ENCODE results near the gene ILRUN. TPM values are rescaled to one million over a fixed set of nuclear protein-coding genes. Genes with fewer than 3 reads are reported as not detected.
"Not testable (repeated sequence)": the region's sequence is repeated elsewhere in the genome, so short reads cannot be mapped to it uniquely, and the experiment has no call there.

ILRUN gene
- total RNA-seq, 1 donor from 2014 or later, result 132 TPM

DNA sequence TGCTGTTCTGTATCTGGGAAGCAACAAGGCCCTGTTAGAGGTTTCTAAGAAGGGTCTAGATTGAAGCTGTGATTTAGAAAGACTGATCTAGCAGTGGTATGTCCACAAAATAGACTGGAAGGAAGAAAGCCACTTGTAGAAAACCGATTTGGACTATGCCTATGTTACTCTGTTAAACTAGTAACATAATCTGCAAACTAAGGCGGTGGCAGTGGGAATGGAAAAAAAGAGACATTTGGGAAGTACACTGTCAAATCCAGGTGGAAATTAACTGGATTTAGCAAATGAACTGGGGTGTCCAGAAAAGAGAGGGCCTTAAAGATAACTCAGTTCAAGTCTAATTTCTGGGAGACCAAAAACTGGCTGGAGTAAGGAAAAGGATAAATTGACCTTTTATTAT, 11.6 kb downstream of the ILRUN start:
- Histone ChIP-seq H3K27ac (replicated peaks) (no peak overlapping the region), H3K4me3 (no peak overlapping the region), H3K27me3 (ENCODE audit: low read depth) (no peaks in the 10 kb centered on the region), H3K9me3 (replicated peaks) (peaks cover 4% of the 10 kb centered on the region), H3K36me3 (peaks cover 9% of the 10 kb centered on the region), H3K4me1 (peaks cover 53% of the 10 kb centered on the region)
- no peak for DNase-seq
- TF ChIP-seq, protein P1, sequence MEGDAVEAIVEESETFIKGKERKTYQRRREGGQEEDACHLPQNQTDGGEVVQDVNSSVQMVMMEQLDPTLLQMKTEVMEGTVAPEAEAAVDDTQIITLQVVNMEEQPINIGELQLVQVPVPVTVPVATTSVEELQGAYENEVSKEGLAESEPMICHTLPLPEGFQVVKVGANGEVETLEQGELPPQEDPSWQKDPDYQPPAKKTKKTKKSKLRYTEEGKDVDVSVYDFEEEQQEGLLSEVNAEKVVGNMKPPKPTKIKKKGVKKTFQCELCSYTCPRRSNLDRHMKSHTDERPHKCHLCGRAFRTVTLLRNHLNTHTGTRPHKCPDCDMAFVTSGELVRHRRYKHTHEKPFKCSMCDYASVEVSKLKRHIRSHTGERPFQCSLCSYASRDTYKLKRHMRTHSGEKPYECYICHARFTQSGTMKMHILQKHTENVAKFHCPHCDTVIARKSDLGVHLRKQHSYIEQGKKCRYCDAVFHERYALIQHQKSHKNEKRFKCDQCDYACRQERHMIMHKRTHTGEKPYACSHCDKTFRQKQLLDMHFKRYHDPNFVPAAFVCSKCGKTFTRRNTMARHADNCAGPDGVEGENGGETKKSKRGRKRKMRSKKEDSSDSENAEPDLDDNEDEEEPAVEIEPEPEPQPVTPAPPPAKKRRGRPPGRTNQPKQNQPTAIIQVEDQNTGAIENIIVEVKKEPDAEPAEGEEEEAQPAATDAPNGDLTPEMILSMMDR (IDR thresholded peaks at IDR 0.05; ENCODE audit: borderline replicate concordance), result no peak
- intact Hi-C loops (cut with micrococcal nuclease), result no loop called here

DNA sequence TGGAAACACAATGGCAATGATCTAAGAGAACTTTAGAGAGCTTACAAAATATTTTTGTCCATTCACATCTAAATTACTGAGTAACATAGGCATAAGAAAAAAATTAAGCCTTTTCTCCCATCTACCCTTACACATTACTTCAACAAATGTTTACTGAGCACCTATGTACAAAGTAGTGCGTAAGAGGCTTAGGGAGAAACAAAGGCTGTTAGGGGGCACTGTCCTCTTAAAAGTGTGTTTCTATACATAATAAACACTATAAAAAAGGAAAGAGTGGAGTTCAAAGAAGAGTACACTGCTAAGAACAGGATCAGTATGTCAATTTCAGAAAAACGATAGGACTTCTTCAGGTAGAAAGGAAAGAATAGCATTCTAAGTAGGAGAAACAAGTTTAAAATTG, 12.2 kb downstream of the ILRUN start:
- DNase-seq, result no peak
- TF ChIP-seq, protein P1 (IDR thresholded peaks at IDR 0.05; ENCODE audit: borderline replicate concordance), result no peak
- Histone ChIP-seq H3K4me1 (peaks cover 53% of the 10 kb centered on the region), H3K27ac (replicated peaks) (no peak overlapping the region), H3K36me3 (peaks cover 9% of the 10 kb centered on the region), H3K9me3 (replicated peaks) (peaks cover 4% of the 10 kb centered on the region), H3K27me3 (ENCODE audit: low read depth) (no peaks in the 10 kb centered on the region), H3K4me3 (no peak overlapping the region)
- intact Hi-C loops (cut with micrococcal nuclease), result no loop called here

DNA sequence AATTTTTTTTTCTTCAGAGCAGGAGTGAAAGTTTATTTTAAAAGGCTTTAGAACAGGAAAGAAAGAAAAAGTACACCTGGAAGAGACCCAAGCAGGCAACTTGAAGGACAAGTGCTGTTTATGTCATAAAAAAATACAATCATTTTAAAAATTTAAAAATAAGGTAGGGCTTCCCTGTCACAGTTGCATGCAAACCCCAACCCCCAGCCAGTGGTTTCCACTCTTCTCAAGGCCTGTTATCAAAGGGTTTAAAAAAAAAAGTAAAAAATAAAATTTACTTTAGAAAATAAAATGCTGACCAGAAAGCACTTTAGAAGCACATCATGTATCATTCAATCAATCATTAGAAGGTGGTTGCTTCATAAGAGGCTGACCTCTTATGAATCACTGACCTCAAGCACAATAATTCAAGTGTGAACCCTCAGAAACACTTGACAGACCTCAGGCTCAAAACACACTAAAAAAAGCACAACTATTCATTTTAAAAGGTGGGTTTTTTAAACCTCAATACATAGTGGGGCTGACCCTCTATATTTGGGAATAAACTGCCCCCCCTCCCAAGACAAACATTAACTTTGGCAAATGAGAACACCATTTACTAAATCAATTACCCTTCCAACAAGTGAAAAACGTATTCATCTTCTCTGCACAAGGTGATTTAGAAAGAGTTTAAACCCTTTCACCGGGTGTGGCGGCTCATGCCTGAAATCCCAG, 15.6 kb downstream of the ILRUN start:
- Histone ChIP-seq H3K4me1 (peaks cover 49% of the 10 kb centered on the region), H3K4me3 (no peak overlapping the region), H3K27me3 (ENCODE audit: low read depth) (no peaks in the 10 kb centered on the region), H3K27ac (replicated peaks) (peak overlapping the region; percentile 16), H3K36me3 (no peaks in the 10 kb centered on the region), H3K9me3 (replicated peaks) (no peaks in the 10 kb centered on the region)
- TF ChIP-seq, protein P1 (IDR thresholded peaks at IDR 0.05; ENCODE audit: borderline replicate concordance), result no peak
- DNase-seq, result no peak
- intact Hi-C loops (cut with micrococcal nuclease), result no loop called here

DNA sequence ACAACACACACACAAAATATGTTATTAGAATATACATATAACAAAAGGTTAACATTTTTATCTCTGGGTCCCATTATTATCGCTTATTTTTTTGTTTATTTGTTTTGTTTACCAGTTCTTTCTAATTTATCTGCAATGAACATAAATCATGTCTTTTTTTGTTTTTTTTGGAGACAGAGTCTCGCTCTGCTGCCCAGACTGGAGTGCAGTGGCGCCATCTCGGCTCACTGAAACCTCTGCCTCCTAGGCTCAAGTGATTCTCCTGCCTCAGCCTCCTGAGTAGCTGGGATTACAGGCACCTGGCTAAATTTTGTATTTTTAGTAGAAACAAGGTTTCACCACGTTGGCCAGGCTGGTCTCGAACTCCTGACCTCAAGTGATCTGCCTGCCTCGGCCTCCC, 16.3 kb downstream of the ILRUN start:
- H3K9me3 ChIP-seq (replicated peaks); H3K4me3 ChIP-seq; DNase-seq; intact Hi-C loops (cut with micrococcal nuclease); H3K27me3 ChIP-seq (ENCODE audit: low read depth); H3K36me3 ChIP-seq: not testable (repeated sequence)
- Histone ChIP-seq H3K27ac (replicated peaks) (peak overlapping the region; percentile 16), H3K4me1 (peaks cover 46% of the 10 kb centered on the region)

DNA sequence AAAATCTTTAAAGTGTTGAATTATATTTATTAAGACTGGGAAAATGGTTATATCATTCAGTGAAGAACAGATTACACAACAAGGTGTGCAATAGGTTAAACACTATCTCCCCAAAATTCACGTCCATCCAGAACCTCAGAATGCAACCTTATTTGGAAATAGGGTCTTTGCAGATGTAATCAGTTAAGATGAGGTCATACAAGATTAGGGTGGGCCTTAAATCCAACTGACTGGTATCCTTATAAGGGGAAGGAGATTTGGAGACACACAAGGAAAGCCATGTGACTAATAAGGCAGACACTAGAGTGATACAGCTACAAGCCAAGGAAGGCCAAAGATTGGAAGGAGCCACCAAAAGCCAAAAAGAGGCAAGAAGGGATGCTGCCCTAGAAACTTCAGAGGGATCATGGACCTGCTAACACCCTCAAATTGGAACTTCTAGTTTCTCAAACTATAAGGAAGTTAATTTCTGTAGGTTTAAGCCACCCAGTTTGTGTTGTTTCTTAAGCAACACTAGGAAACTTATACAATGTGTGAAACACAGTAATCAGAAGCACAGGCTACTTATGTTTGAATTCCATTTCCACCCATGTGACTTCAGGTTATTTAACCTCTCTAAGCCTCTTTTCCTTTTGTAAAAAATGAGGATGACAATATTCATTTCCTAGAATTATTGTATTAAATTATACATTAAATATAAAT, 16.9 kb downstream of the ILRUN start:
- Histone ChIP-seq H3K27me3 (ENCODE audit: low read depth) (no peaks in the 10 kb centered on the region), H3K36me3 (no peaks in the 10 kb centered on the region), H3K4me3 (no peak overlapping the region), H3K27ac (replicated peaks) (no peak overlapping the region), H3K4me1 (peaks cover 42% of the 10 kb centered on the region), H3K9me3 (replicated peaks) (no peaks in the 10 kb centered on the region)
- TF ChIP-seq, protein P1 (IDR thresholded peaks at IDR 0.05; ENCODE audit: borderline replicate concordance), result no peak
- DNase-seq, result no peak
- intact Hi-C loops (cut with micrococcal nuclease), result no loop called here

DNA sequence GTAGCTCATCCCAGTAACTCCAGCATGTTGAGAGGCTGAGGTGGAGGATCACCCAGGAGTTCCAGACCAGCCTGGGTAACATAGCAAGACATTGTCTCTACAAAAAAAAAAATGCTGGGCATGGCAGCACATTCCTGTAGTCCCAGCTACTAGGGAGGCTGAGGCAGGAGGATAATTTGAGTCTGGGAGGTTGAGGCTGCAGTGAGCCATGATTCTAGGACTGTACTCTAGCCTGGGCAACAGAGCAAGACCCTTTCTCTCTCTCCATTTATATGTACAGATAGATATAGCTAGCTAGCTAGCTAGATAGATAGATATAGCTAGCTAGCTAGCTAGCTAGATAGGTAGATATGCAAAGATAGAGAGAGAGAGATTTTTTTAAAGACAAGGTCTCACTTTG, 20.4 kb downstream of the ILRUN start:
- Histone ChIP-seq H3K36me3 (no peaks in the 10 kb centered on the region), H3K4me1 (peaks cover 56% of the 10 kb centered on the region), H3K9me3 (replicated peaks) (no peaks in the 10 kb centered on the region), H3K27ac (replicated peaks) (no peak overlapping the region), H3K4me3 (no peak overlapping the region), H3K27me3 (ENCODE audit: low read depth) (no peaks in the 10 kb centered on the region)
- TF ChIP-seq, protein P1 (IDR thresholded peaks at IDR 0.05; ENCODE audit: borderline replicate concordance), result no peak
- DNase-seq, result no peak
- intact Hi-C loops (cut with micrococcal nuclease), result no loop called here

DNA sequence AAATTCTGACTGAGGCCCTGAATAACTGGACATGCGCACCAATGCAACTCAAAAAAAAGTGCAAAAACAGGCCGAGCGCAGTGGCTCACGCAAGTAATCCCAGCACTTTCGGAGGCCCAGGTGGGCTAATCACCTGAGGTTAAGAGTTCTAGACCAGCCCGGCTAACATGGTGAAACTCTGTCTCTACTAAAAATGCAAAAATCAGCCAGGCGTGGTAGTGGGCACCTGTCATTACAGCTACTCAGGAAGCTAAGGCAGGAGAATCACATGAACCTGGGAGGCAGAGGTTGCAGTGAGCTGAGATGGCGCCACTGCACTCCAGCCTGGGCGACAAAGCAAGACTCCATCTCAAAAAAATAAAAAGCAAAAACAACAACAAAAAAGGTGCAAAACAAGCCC, 21.6 kb downstream of the ILRUN start:
- peaks cover 48% of the 10 kb centered on the region for H3K4me1 ChIP-seq
- intact Hi-C loops (cut with micrococcal nuclease); DNase-seq; H3K9me3 ChIP-seq (replicated peaks); H3K4me3 ChIP-seq; H3K36me3 ChIP-seq; H3K27me3 ChIP-seq (ENCODE audit: low read depth); H3K27ac ChIP-seq (replicated peaks): not testable (repeated sequence)
